NCI-H1436 treated with DMSO at 0.1 percent for 48 hours (cell line): Measurements from ENCODE around the gene PDXP.
"Not testable (repeated sequence)": the region's sequence is repeated elsewhere in the genome, so short reads cannot be mapped to it uniquely, and the experiment has no call there.

Source experiments
- DNase-seq: peaks from one replicate; lab custom pipeline; 2025; lab: John Stamatoyannopoulos, UW

Gene PDXP

DNA sequence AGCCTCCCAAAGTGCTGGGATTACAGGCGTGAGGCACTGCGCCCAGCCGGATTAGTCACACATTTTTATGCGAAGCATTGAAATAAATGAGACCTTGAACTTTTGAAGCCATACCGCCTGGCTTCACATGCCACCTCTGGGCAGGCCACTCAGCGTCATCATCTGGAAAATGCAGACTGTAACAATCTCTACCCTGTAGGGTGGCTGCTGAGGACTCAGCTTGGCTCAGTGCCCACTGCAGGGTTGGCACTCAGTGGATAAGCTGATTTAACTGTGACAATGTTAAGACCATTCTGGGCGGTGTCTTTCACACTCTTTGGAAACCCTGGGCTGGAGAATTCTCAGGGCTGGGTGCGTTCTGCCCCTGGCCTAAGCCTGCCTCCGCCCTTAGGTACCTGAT lies 10.6 kb upstream of the PDXP start:
- no peak for DNase-seq

DNA sequence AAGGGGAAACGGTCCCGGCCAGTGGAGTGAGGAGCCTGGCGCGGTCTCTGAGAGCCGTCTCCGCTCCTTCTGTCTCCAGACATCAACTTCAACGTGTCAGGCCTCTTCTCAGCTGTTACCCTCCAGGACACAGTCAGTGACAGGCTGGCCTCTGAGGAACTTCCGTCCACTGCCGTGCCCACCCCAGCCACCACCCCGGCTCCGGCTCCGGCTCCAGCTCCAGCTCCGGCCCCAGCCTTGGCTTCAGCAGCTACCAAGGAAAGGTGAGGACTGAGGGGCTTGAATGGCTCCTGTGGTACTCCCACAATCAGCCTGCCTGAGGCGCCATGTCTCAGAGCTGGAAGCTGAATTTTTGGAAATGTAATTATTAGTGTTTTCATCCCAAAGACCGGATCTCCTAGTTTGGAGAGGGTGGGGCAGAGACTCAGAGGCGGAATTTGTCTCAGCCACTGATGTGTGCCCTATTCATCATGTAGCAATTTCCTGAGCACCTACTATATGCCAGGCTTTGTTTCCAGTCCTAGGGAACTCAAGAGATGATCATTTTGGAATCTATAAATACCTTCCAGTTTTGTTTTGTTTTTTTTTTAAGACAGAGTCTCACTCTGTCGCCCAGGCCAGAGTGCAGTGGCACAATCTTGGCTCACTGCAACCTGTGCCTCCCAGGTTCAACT lies 7.9 kb upstream of the PDXP start:
- no peak for DNase-seq

DNA sequence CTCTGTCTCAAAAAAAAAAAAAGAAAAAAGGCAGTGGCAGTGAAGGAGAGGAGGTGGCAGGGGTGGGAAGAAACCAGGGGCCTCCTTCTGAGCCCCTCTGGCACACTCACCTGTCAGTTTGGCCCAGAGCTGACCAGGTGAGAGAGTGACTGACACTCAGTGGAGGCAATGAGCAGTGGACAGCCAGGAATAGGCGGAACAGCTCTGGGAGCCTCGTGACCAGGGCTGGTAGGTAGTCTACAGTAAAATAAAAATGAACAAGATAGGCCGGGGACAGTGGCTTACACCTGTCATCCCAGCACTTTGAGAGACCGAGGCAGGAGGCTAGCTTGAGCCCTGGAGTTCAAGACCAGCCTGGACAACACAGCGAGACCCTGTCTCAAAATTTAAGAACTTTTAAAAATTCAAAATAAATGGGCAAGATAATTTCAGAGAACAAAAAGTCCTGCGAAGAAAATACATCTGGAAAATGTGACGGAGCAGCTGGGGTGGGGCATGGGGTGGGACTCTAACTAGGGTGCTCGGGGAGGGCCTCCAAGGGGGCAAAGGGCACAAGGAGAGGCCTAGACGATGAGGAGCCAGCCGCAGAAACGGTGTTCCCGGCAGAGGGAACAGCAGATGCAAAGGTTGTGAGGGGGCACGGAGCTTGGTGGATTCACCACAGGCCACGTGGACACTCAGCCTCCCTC lies 3.8 kb upstream of the PDXP start:
- DNase-seq, result no peak

DNA sequence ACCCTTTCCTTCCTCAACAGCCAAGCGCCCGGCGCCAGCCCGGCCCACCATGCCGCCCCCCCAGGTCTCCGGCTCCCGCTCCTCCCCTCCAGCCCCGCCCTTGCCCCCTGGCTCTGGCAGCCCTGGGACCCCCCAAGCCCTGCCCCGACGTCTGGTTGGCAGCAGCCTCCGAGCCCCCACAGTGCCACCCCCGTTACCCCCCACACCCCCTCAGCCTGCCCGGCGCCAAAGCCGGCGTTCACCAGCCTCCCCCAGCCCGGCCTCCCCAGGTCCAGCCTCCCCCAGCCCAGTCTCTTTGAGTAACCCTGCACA lies 3.3 kb upstream of the PDXP start:
- no peak for DNase-seq

DNA sequence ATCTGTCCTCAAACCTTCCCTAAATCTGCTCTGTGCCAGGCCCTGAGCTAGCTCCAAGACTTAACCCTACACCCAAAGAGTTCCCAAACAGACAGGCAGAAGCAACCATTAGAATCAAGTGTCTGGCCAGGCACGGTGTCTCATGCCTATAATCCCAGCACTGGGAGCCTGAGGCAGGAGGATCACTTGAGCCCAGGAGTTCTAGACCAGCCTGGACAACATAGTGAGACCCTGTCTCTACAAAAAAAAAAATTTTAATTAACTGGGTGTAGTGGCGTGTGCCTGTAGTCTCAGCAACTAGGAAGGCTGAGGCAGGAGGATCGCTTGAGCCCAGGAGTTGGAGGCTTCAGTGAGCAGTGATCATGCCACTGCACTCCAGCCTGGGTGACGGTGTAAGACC lies 1.9 kb upstream of the PDXP start:
- DNase-seq, result not testable (repeated sequence)

DNA sequence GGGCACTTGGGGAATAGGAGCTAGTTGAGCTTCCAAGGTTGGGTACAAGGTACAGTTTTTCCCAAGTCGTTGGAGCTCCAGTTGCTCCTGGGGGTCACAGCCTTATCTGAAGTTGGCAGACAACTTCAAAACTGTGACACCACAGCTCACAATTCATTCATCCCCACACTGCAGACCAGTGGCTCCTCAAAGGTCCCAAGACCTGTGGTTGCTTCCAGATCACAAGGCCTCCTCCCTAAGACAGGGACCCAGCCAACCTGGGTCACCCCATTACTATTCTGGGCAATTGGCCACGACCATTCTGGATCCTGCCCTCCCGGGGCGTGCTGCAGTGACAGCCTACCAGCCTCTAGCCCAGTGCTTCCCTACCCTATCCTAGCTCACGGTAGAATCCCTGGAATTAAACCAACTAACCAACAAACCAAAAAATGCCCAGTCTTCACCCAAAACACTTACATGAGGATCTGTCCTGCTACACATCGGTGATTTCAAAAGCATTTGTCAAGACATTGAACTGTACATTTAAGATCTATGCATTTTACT lies 862 bp upstream of the PDXP start:
- DNase-seq, result no peak

DNA sequence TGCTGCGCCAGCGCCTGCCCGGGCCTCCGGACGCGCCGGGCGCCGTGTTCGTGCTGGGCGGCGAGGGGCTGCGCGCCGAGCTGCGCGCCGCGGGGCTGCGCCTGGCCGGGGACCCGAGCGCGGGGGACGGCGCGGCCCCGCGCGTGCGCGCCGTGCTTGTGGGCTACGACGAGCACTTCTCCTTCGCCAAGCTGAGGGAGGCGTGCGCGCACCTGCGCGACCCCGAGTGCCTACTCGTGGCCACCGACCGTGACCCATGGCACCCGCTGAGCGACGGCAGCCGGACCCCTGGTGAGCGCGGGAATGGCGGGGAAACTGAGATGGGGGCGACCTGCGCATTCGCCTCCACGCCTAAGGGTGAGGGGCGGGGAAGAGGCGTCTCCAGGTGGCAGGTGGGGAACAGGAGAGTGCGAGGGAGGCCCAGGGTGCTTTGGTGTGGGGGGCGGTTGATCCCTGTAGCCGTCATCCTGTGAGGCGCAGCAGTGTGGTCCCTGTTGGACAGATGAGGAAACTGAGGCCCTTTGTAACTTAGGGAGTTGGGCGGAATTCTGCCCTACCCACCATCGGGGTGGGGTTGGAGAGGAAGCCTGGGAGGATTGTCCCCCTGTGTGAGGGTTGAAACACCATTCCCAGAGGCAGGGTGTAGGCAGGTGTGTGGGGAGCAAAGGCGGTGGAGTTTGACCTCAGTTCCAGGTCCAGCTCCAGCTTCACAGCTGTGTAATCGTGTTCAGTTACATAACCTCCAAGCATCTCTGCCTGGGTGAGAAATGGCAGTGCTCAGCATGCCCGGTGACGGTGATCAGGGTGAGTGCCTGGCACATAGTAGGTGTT lies 758 bp downstream of the PDXP start:
- no peak for DNase-seq

DNA sequence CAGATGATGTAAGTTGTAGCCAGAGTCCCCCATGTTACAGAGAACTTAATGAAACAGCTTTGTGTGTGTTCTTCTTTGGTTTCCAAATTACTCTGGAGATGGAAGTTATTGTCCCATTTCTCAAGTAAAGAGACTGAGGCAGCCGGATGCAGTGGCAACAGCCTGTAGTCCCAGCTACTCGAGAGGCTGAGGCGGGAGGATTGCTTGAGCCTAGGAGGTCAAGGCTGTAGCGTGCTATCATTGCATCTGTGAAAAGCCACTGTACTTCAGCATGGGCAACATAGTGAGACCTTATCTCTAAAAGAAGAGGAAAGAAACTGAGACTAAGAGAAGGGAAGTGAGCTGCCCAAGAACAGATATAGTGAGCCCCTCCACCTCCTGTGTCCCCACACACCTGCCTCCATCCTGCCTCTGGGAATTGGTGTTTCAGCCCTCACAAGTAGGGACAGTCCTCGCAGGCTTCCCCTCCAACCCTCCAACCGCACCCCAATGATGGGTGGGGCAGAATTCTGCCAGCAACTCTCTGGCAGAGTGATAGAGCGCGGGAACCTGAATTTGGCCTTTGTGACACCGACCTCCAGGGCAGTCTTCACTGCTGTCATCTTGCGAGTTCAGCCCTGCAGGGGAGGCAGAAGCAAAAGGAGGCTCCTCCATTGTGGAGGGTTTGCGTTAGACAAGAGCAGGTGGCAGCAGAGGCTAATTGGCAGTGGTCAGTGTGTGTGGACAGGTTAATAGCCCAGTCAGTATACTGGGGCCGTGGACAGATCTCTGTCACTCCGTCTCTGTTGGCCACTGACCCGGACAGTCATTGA lies 1.6 kb downstream of the PDXP start:
- no peak for DNase-seq

DNA sequence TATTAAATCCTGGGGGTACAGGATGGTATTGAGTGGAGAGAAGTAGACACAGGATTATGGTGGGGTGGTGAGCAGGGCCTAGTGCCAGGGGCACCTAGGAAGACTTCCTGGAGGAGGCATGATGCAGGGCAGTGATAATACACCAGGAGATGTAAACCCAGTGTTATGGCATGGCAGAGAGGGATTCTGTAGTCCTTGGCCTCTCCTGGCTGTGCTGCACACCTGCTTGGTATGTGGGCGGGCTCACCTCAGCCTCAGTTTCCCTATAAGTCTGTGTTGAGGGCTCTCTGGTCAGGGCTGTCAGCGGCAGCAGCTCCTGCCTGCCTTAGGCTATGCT lies 2.2 kb downstream of the PDXP start:
- no peak for DNase-seq

DNA sequence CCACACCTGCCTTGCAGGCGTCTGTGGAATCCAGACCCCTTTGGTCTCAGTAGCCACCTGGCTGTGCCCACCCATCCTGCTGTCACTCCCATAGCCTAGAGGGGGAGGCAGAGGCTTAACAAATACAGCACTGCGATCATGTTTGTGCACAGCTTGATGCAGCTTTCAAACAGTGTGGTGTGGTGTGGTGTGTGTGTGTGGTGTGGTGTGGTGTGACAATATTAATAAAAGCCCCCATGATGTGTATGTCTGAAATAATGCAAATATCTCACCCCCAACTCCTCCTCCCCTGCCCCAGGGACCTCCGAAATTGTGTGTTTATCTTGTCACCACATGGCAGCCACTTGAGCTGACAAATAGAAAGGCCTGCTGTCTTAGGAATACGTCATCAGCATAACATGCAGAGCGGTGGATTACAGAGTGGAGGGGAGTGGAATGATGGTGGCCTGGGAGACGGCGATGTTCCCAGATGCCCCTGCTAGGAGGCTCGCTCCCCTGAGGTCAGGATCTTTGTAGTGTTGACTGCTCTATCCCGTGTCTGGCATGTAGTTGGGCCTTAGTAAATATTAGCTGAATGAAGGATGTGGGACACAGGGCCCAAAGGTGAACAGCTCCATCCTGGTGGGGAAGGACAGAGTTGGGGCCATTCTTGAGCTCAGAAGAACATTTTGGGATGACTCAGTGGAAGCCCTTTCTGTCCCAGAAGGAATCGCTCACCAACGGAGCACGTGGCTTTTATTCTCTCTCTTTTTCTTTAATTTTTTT lies 2.8 kb downstream of the PDXP start:
- peak; percentile 48 for DNase-seq

DNA sequence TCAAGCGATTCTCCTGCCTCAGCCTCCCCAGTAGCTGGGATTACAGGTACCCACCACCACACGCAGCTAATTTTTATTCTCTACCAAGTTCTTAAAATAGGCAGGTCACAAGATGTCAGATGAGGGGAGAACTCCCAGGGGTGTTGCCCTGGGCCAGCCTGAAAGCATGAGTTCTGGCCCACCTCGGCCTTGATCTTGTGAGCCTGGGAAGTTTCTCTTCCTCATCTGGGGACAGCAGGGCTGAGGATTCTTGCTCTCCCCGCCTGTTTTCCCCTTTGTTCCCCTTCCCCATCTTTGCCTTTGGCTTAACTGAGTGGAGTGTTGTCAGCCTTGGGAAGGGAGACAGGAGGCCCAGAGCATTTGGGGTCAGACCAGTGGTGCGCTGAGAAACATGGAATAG lies 3.5 kb downstream of the PDXP start:
- DNase-seq, result no peak

DNA sequence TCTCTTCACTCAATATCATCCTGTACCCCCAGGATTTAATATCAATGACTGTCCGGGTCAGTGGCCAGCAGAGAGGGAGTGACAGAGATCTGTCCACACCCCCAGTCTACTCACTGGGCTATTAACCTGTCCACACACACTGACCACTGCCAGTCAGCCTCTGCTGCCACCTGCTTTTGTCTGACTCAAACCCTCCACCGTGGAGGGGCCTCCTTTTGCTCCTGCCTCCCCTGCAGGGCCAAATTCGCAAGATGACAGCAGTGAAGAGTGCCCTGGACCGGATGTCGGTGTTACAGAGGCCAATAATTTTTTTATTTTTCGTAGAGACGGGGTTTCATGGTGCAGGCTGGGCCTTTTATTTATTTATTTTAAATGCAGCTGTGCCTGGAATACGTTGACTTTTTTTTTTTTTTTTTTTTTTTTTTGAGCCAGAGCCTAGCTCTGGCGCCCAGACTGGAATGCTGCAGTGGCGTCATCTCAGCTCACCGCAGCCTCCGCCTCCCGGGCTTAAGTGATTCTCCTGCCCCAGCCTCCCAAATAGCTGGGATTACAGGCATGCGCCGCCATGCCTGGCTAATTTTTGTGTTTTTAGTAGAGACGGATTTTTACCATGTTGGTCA lies 5.1 kb downstream of the PDXP start:
- no peak for DNase-seq

DNA sequence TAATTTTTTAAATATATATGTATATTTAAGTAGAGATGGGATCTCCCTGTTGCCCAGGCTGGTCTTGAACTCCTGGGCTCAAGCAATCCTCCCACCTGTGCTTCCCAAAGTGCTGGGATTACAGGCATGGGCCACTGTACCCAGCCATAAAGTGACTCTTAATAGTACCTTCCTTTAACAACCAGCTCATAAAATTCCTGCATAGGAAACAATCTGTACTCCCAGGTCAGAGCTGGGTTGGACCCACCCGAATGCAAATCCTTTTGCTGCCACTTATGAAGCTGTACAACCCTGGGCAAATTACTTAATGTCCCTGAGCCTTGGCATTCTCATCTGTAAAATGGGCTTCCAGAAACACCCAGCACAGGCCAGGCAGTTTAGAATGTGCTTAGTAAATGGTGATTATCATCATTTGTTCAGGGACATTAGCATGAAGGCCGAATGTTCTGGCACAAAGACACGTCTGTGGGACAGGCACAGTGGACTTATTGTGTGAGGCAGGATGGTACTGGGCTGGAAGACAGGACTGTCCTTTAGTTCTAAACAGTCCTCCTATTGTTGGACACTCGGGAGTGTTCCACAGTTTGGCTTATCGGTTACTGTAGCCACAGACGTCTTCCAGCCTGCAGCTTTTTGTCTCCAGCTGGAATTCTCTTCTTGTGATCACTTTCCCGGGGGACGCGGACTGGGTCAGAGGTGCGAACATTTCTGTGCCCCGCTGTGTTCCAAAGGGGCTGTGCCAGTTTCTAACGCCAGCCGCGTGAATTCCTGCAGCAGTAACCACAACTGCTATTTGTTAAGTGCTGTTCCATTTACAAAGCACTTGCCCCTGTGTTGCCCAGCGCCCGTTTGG lies 6.0 kb downstream of the PDXP start:
- no peak for DNase-seq

DNA sequence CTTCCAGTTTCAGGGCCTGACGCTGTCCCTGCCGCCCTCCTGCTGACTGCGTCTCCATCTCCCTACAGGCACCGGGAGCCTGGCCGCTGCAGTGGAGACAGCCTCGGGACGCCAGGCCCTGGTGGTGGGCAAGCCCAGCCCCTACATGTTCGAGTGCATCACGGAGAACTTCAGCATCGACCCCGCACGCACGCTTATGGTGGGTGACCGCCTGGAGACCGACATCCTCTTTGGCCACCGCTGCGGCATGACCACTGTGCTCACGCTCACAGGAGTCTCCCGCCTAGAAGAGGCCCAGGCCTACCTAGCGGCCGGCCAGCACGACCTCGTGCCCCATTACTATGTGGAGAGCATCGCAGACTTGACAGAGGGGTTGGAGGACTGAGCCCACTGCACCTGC lies 7.0 kb downstream of the PDXP start:
- DNase-seq, result no peak

DNA sequence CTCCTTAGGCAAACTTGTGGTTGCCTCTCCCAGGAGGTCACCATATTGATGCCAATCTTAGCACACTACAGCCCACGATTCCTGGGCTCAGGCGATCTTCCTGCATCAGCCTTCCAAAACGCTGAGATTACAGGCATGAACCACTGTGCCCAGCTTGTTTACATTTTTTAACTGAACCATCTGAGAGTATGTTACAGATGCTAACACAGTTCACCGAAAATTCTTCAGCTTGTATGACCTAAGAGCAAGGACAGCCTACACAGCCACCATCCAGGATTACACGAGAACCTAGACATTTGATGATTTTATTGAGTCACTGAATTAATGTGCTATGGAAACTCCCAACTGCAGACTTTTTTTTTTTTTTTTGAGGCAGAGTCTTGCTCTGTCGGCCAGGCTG lies 11.1 kb downstream of the PDXP start:
- DNase-seq, result no peak

DNA sequence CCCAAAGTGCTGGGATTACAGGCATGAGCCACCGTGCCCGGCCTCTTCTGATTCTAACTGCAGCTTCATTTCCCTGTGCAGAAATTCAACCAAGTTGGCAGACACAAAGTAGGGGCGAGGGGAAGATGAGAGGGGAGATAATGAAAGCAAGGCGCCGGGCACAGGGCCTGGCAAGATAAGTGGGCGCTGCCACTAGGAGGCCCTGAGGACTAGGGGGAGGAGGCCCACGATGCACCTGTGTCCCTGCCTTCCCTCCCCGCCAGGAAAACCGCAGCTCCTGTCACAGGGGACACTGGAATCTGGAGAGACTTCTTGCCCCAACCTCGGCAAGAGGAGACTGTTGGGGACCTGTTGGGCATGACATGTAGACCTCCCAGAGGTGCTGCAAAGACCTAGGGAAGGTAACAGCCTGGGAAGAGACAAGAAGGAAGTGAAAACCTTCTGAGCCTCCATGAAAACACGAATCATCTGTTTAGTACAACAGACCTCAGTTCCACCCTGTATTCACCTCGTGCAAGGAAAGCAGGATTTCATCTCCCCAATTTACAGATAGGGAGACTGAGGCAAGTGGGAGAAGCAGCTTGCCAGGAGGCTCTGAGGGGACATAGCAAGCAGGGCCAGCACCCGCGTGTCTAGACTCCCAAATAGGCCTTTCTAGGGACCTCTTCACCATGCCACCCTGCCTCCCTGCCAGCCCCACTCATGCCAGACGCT lies 13.8 kb downstream of the PDXP start:
- DNase-seq, result no peak

DNA sequence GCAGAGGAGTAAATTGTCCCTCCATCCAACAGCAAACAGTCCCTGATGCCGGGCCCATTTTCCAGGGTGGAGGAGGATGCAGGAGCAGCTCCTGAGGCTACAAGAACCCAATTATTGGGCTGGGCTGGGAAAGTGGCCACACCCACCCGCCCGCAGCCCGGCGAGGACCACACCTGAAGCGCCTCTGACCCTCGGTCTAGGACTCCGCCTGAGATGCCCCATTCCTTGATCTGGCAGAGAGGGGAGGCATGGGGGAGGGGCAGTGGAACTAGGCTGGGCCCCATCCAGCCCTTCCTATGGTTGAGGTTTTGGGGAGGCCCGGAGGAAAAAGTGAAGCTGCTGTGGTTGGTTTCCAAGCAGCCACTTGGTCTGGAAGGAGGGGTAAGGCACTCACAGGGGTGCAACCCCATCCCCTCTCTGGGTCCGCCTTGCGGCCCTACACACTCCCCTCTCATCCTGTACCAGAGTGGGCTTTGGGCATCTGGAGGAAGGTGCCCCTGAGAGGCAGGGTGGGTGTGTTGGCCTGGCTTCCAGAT lies 14.5 kb downstream of the PDXP start:
- no peak for DNase-seq

DNA sequence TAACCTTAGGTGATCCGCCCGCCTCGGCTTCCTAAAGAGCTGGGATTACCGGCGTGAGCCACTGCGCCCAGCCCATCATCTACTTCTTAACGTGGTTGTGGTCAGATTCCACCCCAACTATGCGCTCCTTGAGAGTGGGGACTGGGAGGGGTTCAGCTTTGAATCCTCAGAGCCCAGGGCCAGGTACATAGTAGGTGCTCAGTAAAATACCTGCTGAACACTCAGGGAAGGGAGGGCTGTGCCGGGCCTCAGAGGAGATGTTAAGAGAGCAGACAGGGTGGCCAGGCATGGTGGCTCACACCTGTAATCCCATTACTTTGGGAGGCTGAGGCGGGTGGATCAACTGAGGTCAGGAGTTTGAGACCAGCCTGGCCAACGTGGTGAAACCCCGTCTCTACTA lies 15.7 kb downstream of the PDXP start:
- no peak for DNase-seq
